ENCODE data around the gene MAP7D1.
"Not testable (repeated sequence)": the region's sequence is repeated elsewhere in the genome, so short reads cannot be mapped to it uniquely, and the experiment has no call there.

Gene MAP7D1

DNA sequence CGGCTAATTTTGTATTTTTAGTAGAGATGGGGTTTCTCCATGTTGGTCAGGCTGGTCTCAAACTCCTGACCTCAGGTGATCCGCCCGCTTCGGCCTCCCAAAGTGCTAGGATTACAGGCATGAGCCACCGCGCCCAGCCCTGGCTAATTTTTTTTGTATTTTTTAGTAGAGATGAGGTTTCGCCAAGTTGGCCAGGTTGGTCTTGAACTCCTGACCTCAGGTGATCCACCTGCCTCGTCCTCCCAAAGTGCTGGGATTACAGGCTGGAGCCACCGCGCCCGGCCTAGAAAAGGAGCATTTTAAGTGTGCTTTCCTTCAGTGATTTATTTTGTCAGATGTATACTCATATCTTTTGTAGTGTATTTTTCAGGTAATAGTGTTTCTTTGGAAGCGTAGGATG is 74.3 kb downstream of the MAP7D1 start:
- not testable (repeated sequence) for DNase-seq (ENCODE audit: extremely low read depth in 1 of 2, low read depth in 1 of 2)
